NCI-H2107 (cell line): Measurements from ENCODE around the gene QRICH2.
"Not testable (repeated sequence)": the region's sequence is repeated elsewhere in the genome, so short reads cannot be mapped to it uniquely, and the experiment has no call there.

Experiments used
- DNase-seq: peaks from one replicate; lab custom pipeline; 2025; lab: John Stamatoyannopoulos, UW

QRICH2 gene

GRCh38 chr17:76265624-76266243 lies 42.3 kb downstream of the QRICH2 start:
- DNase-seq = no peak

- DNase-seq = peak; percentile 96
These were observed 43.1 kb downstream of the QRICH2 start, which contains the start of gene UBALD2 for GRCh38 chr17:76264755-76265623. Gene UBALD2, plus strand, starts transcription at chr17:76265348. Its CDS starts 158 bp downstream, at chr17:76265506.

- DNase-seq = no peak
These were observed 43.7 kb downstream of the QRICH2 start for GRCh38 chr17:76264425-76264754.

- no peak for DNase-seq
These were observed 44.2 kb downstream of the QRICH2 start for GRCh38 chr17:76263896-76264295.

- no peak for DNase-seq
These were observed 45.2 kb downstream of the QRICH2 start for GRCh38 chr17:76262732-76263344.

- no peak for DNase-seq
These were observed 46.5 kb downstream of the QRICH2 start for GRCh38 chr17:76261421-76262215.

GRCh38 chr17:76260669-76261068 lies 47.4 kb downstream of the QRICH2 start:
- no peak for DNase-seq

- DNase-seq = no peak
These were observed 47.9 kb downstream of the QRICH2 start for GRCh38 chr17:76260220-76260619.

- DNase-seq = not testable (repeated sequence)
These were observed 51.5 kb downstream of the QRICH2 start for GRCh38 chr17:76256430-76257050.

- DNase-seq = no peak
These were observed 52.2 kb downstream of the QRICH2 start for GRCh38 chr17:76255801-76256429.

GRCh38 chr17:76254275-76254674 lies 53.8 kb downstream of the QRICH2 start:
- DNase-seq = no peak

GRCh38 chr17:76253841-76254240 lies 54.2 kb downstream of the QRICH2 start:
- no peak for DNase-seq

GRCh38 chr17:76252967-76253766 lies 54.9 kb downstream of the QRICH2 start:
- DNase-seq = not testable (repeated sequence)

- no peak for DNase-seq
These were observed 55.8 kb downstream of the QRICH2 start for GRCh38 chr17:76252040-76252954.

- DNase-seq = no peak
These were observed 56.5 kb downstream of the QRICH2 start for GRCh38 chr17:76251478-76252039.

GRCh38 chr17:76250141-76250540 lies 57.9 kb downstream of the QRICH2 start:
- no peak for DNase-seq

- DNase-seq = no peak
These were observed 59.9 kb downstream of the QRICH2 start for GRCh38 chr17:76248013-76248782.

- no peak for DNase-seq
These were observed 60.8 kb downstream of the QRICH2 start for GRCh38 chr17:76247304-76247703.
